Activated CD8-positive, alpha-beta T cell treated with anti-CD3 and anti-CD28 coated beads, Interleukin-2, amount 10 ng/mL, durations not matched to agents 7 days and 5 days (primary cell): Measurements from ENCODE around the gene TRIM44. TPM values are rescaled to one million over a fixed set of nuclear protein-coding genes. Genes with fewer than 3 reads are reported as not detected.
"Not testable (repeated sequence)": the region's sequence is repeated elsewhere in the genome, so short reads cannot be mapped to it uniquely, and the experiment has no call there.

ENCODE experiments used
- ATAC-seq: fragments of 150-1000 bp; cut with Tn5 transposase; one replicate; pipeline ENCODE4 v1.10.0; 2021; ENCODE audit warnings: moderate library complexity
- CTCF ChIA-PET: fragments of 350-600 bp; sonication (Branson Sonifier 250); formaldehyde crosslinking; loops from one replicate; lab custom pipeline; 2021; ENCODE audit warnings: antibody characterized with exemption; lab: Charles Lee
- POLR2A ChIA-PET: fragments of 350-600 bp; sonication (Branson Sonifier 250); formaldehyde crosslinking; loops from one replicate; lab custom pipeline; 2021; ENCODE audit warnings: antibody characterized with exemption; lab: Charles Lee
- DNase-seq: peaks from one replicate; pipeline ENCODE4 v3.0.0-alpha.2; 2020
- H3K27ac Mint-ChIP-seq: one replicate; pipeline ENCODE4 v1.8.0; 2021; ENCODE audit warnings: mild to moderate bottlenecking, mixed read lengths
- H3K27me3 Mint-ChIP-seq: one replicate; pipeline ENCODE4 v1.8.0; 2021; ENCODE audit warnings: low read depth, mixed read lengths
- H3K36me3 Mint-ChIP-seq: one replicate; pipeline ENCODE4 v1.8.0; 2021; ENCODE audit warnings: low read depth, mixed read lengths
- H3K4me1 Mint-ChIP-seq: one replicate; pipeline ENCODE4 v1.8.0; 2021; ENCODE audit warnings: low read depth, mixed read lengths
- H3K4me3 Mint-ChIP-seq: one replicate; pipeline ENCODE4 v1.8.0; 2021; ENCODE audit warnings: mild to moderate bottlenecking, mixed read lengths
- H3K9me3 Mint-ChIP-seq: one replicate; pipeline ENCODE4 v1.8.0; 2022; ENCODE audit warnings: mixed read lengths; ENCODE audit not compliant: insufficient read depth
- total RNA-seq, 2 experiments: library from RNA; stranded (reverse); gene quantifications; one replicate each; pipeline ENCODE4 v1.2.3, GENCODE V29; 2021

Gene TRIM44
- total RNA-seq, 2 experiments from 2014 or later: 33.8 to 34.5 TPM

DNA sequence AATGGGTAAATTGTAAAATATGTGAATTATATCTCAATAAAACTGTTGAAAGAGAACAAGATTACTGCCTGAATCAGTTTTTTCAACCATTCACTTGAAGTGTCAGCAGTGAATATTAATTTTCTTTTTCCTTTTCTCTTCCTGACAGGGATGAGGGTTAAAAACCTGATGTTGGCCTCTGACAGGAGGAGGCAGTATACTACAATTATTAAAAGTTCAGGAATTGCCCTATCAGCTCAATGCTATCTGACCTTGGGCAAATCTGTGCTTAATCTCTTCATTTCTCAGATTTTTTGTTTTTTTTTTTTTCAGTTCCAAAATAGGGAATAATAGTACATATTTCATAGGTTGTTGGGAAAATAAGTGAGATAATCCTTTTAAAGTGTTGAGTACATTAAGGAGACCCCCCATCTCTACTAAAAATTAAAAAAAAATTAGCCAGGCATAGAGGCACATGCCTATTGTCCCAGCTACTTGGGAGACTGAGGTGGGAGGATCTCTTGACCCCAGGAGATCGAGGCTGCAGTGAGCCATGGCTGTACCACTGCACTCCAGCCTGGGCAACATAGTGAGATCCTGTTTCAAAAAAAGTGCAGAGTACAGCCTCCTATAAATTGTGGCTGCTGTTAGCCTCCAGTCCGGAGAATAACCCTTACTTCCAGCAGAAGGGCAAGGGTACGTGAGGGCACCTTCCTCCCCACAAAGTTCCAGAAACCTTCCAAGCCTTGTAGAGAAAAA lies 48.8 kb downstream of the TRIM44 start:
- Mint-ChIP-seq H3K36me3 (peaks cover 5% of the 10 kb centered on the region), H3K9me3 (no peaks in the 10 kb centered on the region), H3K4me1 (peaks cover 8% of the 10 kb centered on the region), H3K4me3 (no peak overlapping the region), H3K27ac (no peak overlapping the region), H3K27me3 (no peaks in the 10 kb centered on the region)
- ChIA-PET POLR2A (no interaction called here), CTCF (no interaction called here)
- DNase-seq (no peak), ATAC-seq (no peak)

DNA sequence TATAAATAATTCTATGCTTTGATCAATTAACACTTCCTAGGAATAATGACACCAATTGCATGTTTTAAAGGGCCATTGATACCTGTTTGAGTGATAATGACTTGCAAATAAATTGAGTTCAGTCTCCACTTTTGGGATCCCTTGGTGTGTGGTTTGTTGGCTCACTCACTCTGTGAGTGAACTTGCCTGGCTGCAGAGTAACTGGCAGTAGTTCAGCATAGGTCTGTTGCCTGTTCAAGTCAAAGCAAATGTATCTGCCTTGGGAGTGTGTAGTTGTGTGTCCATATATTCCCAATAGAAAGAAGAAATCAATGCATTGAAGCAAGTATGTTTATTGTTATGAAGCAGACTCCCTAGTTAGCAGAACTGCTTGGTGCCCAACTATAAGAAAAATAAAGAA lies 49.3 kb downstream of the TRIM44 start:
- DNase-seq (no peak), ATAC-seq (no peak)
- H3K27me3 Mint-ChIP-seq: no peaks in the 10 kb centered on the region
- H3K27ac Mint-ChIP-seq: no peak overlapping the region
- no peaks in the 10 kb centered on the region for H3K9me3 Mint-ChIP-seq
- H3K4me3 Mint-ChIP-seq: no peak overlapping the region
- CTCF ChIA-PET: no interaction called here
- POLR2A ChIA-PET: no interaction called here
- peaks cover 8% of the 10 kb centered on the region for H3K4me1 Mint-ChIP-seq
- H3K36me3 Mint-ChIP-seq: peaks cover 5% of the 10 kb centered on the region

DNA sequence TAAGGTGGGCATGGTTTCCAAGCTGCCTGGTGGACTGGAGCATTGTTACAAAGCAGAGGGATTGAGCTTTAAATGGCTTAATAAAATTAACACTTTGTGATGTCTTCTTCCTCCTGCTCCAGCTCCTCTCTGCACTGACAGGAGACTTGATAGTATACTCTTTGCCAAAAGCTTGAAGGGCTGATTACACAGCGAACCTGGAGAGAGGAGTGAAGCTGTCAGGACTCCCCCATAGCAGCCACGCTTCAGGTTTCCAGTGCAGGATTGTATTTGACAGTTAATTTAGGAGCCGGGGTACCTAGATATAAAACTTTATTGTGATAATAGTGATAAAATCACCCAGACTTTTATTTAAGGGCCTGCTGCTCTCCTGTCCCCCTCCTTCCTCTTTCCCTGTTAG lies 50.0 kb downstream of the TRIM44 start:
- no peak overlapping the region for H3K27ac Mint-ChIP-seq
- no peak for DNase-seq
- CTCF ChIA-PET: no interaction called here
- H3K27me3 Mint-ChIP-seq: no peaks in the 10 kb centered on the region
- POLR2A ChIA-PET: no interaction called here
- ATAC-seq: no peak
- H3K4me1 Mint-ChIP-seq: peaks cover 8% of the 10 kb centered on the region
- no peak overlapping the region for H3K4me3 Mint-ChIP-seq
- peaks cover 9% of the 10 kb centered on the region for H3K36me3 Mint-ChIP-seq
- no peaks in the 10 kb centered on the region for H3K9me3 Mint-ChIP-seq

DNA sequence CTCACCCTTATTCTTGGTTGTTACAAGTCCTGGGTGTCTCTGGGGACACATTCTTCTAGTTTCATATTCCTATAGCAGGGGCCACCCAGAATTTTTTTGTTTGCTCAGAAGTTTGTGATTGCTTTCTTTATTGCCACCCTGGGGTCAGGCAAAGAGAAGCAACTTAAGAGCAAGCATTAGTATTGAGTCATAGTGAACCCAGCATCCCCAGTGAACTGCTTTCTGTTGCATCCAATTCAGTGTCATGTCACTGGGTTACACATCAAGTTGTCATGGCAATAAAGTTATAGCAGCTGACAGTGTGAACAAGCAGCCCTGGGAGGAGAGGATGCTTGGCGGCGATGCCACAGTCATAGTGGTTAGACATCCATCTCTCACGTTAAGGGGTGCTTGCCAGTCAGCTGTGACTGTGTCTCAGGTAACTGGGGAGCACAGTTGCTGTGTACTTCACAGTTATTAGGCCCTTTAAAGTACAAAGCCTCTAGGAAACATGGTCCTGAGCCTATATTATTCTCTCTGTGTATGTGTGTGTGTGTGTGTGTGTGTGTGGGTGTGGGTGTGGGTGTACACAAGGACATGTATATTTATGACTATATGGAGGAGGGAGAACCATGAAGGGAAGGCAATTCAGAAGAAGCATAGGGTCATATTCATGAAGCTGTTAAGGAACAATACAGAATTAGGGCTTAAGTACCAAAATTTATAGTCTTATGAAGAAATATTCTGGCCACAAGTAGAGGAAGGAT lies 52.5 kb downstream of the TRIM44 start:
- ChIA-PET CTCF (interaction anchor here (0.7 kb wide), 1 partner anchor 11 kb away, joined by 3 read pairs; no protein-coding TSS in a partner anchor), POLR2A (no interaction called here)
- DNase-seq (no peak), ATAC-seq (no peak)
- Mint-ChIP-seq H3K9me3 (no peaks in the 10 kb centered on the region), H3K36me3 (peaks cover 9% of the 10 kb centered on the region), H3K4me3 (no peak overlapping the region), H3K27ac (no peak overlapping the region), H3K27me3 (no peaks in the 10 kb centered on the region), H3K4me1 (peaks cover 8% of the 10 kb centered on the region)

DNA sequence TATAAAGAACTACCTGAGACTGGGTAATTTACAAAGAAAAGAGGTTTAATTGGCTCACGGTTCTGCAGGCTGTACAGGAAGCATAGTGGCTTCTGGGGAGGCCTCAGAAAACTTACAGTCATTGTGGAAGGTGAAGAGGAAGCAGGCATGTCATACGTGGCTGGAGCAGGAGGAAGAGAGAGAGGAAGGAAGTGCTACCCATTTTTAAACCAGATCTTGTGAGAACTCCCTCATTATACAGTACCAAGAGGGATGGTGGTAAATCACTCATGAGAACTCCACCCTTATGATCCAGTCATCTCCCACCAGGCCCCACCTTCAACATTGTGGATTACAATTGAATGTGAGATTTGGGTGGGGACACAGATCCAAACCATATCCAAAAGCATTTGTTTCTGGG lies 53.1 kb downstream of the TRIM44 start:
- H3K4me3 Mint-ChIP-seq, ATAC-seq, H3K9me3 Mint-ChIP-seq, H3K4me1 Mint-ChIP-seq, H3K27ac Mint-ChIP-seq, H3K36me3 Mint-ChIP-seq, DNase-seq, H3K27me3 Mint-ChIP-seq, POLR2A ChIA-PET, CTCF ChIA-PET: not testable (repeated sequence)

DNA sequence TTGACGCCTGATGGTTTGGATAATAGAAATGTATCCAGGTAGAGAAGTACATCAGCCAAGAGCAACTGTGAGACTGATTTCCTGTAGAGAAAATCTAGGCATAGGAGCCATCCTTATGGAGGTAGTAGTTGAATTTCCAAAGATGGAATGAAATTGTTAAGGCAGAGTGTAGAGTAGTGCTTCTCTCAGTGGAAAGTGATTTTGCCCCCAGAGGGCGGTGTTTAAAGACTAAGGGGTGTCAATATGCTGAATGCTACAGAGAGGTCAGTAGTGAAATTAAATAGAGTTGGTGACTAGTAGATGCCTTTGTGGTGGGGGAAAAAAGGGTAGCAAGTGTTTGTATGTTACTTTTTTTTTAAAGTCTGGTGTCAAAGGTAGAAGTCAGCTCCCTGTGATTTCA lies 54.5 kb downstream of the TRIM44 start:
- Mint-ChIP-seq H3K27ac (no peak overlapping the region), H3K27me3 (no peaks in the 10 kb centered on the region), H3K4me3 (no peak overlapping the region), H3K4me1 (peaks cover 10% of the 10 kb centered on the region), H3K36me3 (peaks cover 9% of the 10 kb centered on the region), H3K9me3 (no peaks in the 10 kb centered on the region)
- POLR2A ChIA-PET: no interaction called here
- ATAC-seq (no peak), DNase-seq (no peak)
- CTCF ChIA-PET: no interaction called here

DNA sequence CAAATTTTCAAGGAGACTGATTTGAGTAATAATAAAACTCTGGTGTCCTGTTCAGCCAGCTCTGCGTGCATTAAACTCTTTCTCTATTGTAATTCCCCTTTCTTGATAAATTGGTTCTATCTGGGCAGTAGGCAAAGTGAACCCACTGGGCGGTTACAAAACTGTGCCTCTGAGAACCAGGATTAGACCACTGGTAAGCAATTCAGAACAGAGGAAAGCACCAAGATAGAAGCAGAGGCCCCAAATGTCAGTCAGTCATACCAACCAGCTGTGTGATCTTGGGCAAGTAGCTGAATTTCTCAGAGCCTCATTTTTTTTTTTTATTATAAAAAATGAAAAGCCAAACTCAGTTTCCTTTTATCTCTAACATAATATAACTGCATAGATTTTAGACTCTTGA lies 54.9 kb downstream of the TRIM44 start:
- H3K27ac Mint-ChIP-seq: no peak overlapping the region
- ChIA-PET POLR2A (no interaction called here), CTCF (no interaction called here)
- ATAC-seq (no peak), DNase-seq (no peak)
- no peaks in the 10 kb centered on the region for H3K9me3 Mint-ChIP-seq
- peaks cover 9% of the 10 kb centered on the region for H3K36me3 Mint-ChIP-seq
- no peak overlapping the region for H3K4me3 Mint-ChIP-seq
- peaks cover 10% of the 10 kb centered on the region for H3K4me1 Mint-ChIP-seq
- no peaks in the 10 kb centered on the region for H3K27me3 Mint-ChIP-seq

DNA sequence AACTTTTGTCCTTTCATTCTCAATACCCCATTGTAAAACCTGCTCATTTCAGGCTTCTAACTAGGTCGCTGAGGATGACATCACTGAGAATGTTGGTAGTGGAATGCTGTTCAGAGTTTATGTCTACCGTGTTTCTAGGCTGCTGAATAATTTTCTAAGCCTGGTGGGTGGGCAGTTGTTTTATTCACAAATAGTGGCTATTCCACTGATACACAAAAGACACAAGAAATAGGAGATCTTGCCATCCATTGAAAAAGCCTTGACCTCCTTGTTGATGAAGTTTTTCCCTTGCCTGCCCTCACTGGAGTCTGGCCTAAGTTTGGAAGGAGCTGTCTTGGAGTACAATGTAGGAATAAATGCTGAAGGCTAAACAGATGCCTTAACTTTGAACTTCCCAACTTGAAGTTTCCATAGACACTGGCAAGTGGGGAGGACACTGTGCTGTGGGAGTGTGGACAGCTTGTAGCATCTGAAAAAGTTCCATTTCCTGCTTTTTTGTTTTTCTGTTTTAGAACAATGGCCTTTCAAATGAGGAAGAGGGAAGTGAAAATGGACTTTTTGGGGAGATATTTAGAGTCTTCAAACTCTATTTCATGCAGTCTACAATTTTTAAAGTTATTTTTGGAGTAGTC lies 59.2 kb downstream of the TRIM44 start:
- Mint-ChIP-seq H3K9me3 (no peaks in the 10 kb centered on the region), H3K4me3 (no peak overlapping the region), H3K27ac (no peak overlapping the region), H3K4me1 (peaks cover 2% of the 10 kb centered on the region), H3K27me3 (no peaks in the 10 kb centered on the region), H3K36me3 (peaks cover 15% of the 10 kb centered on the region)
- CTCF ChIA-PET: no interaction called here
- DNase-seq (no peak), ATAC-seq (no peak)
- POLR2A ChIA-PET: no interaction called here

DNA sequence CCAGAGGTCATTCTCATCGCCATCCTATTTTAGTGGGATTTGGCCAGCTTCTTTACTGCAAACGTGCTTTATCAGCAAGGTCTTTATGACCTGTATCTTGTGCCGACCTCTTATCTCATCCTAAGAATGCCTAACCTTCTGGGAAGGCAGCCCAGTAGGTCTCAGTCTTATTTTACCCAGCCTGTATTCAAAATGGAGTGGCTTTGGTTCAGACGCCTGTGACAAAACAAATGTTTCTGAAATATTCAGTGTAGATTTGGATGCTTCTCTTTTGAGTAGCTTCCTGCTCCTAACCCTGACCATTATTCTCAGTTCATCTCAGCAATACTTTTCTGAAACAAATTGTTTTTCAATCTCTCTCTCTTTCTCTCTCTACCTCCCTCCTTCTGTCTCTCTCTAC lies 60.1 kb downstream of the TRIM44 start:
- Mint-ChIP-seq H3K36me3 (peaks cover 20% of the 10 kb centered on the region), H3K4me3 (no peak overlapping the region), H3K27ac (no peak overlapping the region), H3K4me1 (peaks cover 2% of the 10 kb centered on the region), H3K9me3 (no peaks in the 10 kb centered on the region), H3K27me3 (no peaks in the 10 kb centered on the region)
- ChIA-PET POLR2A (no interaction called here), CTCF (interaction anchor here (1.2 kb wide), 1 partner anchor 99 kb away, joined by 4 read pairs; no protein-coding TSS in a partner anchor)
- ATAC-seq (no peak), DNase-seq (no peak)

DNA sequence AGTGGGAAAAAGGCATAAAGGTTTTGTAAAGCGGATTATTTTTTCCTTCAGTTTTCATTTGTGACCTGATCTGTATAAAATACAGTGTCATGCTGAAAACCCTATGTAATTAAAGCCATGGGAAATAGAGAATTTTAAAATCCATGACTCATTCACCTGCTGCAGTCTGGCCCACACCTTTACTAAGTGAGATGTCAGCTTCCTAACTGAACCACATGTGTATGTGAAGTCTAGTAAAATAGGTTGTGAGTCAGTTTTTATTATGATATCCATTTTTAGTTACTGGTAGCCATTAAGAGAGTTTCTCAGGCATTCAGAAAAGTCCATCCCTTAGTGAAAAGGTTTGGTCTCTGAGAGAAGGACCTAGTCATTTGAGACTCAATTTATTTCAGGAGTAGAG lies 60.9 kb downstream of the TRIM44 start:
- CTCF ChIA-PET: interaction anchor here (1.2 kb wide), 1 partner anchor 99 kb away, joined by 4 read pairs; no protein-coding TSS in a partner anchor
- DNase-seq (no peak), ATAC-seq (no peak)
- Mint-ChIP-seq H3K4me1 (peaks cover 2% of the 10 kb centered on the region), H3K27ac (no peak overlapping the region), H3K4me3 (no peak overlapping the region), H3K36me3 (peaks cover 22% of the 10 kb centered on the region), H3K27me3 (no peaks in the 10 kb centered on the region), H3K9me3 (no peaks in the 10 kb centered on the region)
- POLR2A ChIA-PET: no interaction called here

DNA sequence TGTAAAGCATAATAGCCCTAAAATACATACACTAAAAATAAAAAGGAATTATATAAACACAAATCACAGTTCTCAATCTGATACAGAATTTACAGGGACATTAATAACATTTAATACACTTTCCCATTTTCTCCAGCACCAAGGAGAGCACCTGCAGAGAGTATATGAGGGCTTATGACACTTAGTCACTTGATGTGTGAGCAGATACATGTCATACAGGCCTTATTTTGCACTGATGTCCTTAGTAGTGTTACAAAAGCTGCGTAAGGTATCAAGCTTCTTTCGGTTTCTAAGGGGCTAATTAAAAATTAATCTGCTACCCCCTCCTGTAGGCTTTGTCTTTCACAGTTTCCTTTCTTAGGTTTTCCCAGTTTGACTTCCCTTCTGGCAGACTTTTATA lies 61.3 kb downstream of the TRIM44 start:
- peaks cover 2% of the 10 kb centered on the region for H3K4me1 Mint-ChIP-seq
- no peak for DNase-seq
- no peak overlapping the region for H3K27ac Mint-ChIP-seq
- CTCF ChIA-PET: interaction anchor here (1.2 kb wide), 1 partner anchor 98 kb away, joined by 4 read pairs; no protein-coding TSS in a partner anchor
- POLR2A ChIA-PET: no interaction called here
- H3K9me3 Mint-ChIP-seq: no peaks in the 10 kb centered on the region
- H3K4me3 Mint-ChIP-seq: no peak overlapping the region
- H3K27me3 Mint-ChIP-seq: no peaks in the 10 kb centered on the region
- no peak for ATAC-seq
- H3K36me3 Mint-ChIP-seq: peaks cover 25% of the 10 kb centered on the region

DNA sequence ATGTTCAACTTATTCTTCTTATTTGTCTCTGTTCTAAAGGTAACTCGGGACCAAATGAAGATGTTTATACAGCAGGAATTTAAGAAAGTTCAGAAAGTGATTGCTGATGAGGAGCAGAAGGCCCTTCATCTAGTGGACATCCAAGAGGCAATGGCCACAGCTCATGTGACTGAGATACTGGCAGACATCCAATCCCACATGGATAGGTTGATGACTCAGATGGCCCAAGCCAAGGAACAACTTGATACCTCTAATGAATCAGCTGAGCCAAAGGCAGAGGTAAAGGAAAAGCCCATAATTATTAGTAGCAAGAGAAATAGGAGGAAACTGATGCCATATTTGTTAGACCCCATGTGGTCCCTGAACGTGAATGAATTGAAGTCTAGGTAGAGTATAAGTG lies 63.3 kb downstream of the TRIM44 start:
- ChIA-PET POLR2A (no interaction called here), CTCF (interaction anchor here (0.9 kb wide), 1 partner anchor 12 kb away, joined by 3 read pairs; no protein-coding TSS in a partner anchor)
- H3K9me3 Mint-ChIP-seq: peaks cover 3% of the 10 kb centered on the region
- H3K4me1 Mint-ChIP-seq: peaks cover 2% of the 10 kb centered on the region
- DNase-seq (no peak), ATAC-seq (no peak)
- H3K27me3 Mint-ChIP-seq: no peaks in the 10 kb centered on the region
- no peak overlapping the region for H3K27ac Mint-ChIP-seq
- H3K36me3 Mint-ChIP-seq: peaks cover 33% of the 10 kb centered on the region
- H3K4me3 Mint-ChIP-seq: no peak overlapping the region
